ENCODE measurements around the gene ANKAR. TPM values are rescaled to one million over a fixed set of nuclear protein-coding genes. Genes with fewer than 3 reads are reported as not detected.
A peak's percentile ranks its signal among the peaks of the same experiment; 100 is the strongest.

The ANKAR gene
- polyA plus RNA-seq, 1 experiment = 1.9 TPM

- TF ChIP-seq CTCF (IDR thresholded peaks at IDR 0.05; ENCODE audit: insufficient read depth, low read depth, low read length) = no peak
- Histone ChIP-seq H3K36me3 (ENCODE audit: control insufficient read depth, insufficient read depth, low read length) (no peaks in the 10 kb centered on the region), H3K27me3 (ENCODE audit: control insufficient read depth, insufficient read depth, low read length) (no peaks in the 10 kb centered on the region), H3K4me3 (ENCODE audit: low read depth, low read length) (no peak overlapping the region)
- DNase-seq (ENCODE audit: low read depth) = no peak
- CTCF ChIA-PET = interaction anchor here (1.5 to 1.7 kb wide), 2 partner anchors 13 to 18 kb away, joined by 6 to 8 read pairs; no protein-coding TSS in a partner anchor
- POLR2A ChIA-PET = interaction anchor here (0.6 kb wide), 1 partner anchor 1218 kb away, joined by 3 read pairs; no protein-coding TSS in a partner anchor
These were observed 44.7 kb upstream of the ANKAR start for GRCh38 chr2:189629531-189630453.

- ChIA-PET POLR2A (no interaction called here), CTCF (interaction anchor here (0.5 kb wide), 1 partner anchor 172 kb away, joined by 4 read pairs; no protein-coding TSS in a partner anchor)
- H3K4me3 ChIP-seq (ENCODE audit: low read depth, low read length) = no peak overlapping the region
- no peaks in the 10 kb centered on the region for H3K36me3 ChIP-seq (ENCODE audit: control insufficient read depth, insufficient read depth, low read length)
- TF ChIP-seq CTCF (IDR thresholded peaks at IDR 0.05; ENCODE audit: insufficient read depth, low read depth, low read length) = no peak
- H3K27me3 ChIP-seq (ENCODE audit: control insufficient read depth, insufficient read depth, low read length) = no peaks in the 10 kb centered on the region
- DNase-seq (ENCODE audit: low read depth) = no peak
These were observed 42.6 kb upstream of the ANKAR start for GRCh38 chr2:189631849-189632248.

DNA sequence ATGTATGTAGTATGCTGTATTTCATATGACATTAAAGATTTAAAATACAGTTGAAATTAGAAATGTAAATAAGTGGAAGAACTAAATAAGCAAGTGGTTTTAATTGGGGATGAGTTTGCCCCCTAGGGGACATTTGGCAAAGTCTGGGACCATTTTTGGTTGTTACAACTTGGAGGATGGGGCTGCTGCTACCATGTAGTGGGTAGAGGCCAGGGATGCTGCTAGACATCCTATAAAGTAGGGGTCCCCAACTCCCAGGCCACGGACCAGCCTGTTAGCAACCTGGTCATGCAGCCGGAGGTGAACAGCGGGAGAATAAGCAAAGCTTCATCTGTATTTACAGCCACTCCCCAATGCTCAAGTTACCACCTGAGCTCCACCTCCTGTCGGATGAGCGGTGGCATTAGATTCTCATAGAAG lies 41.1 kb upstream of the ANKAR start:
- TF ChIP-seq CTCF (IDR thresholded peaks at IDR 0.05; ENCODE audit: insufficient read depth, low read depth, low read length) = peak; percentile 32
- DNase-seq (ENCODE audit: low read depth) = no peak
- Histone ChIP-seq H3K27me3 (ENCODE audit: control insufficient read depth, insufficient read depth, low read length) (no peaks in the 10 kb centered on the region), H3K36me3 (ENCODE audit: control insufficient read depth, insufficient read depth, low read length) (no peaks in the 10 kb centered on the region), H3K4me3 (ENCODE audit: low read depth, low read length) (no peak overlapping the region)
- POLR2A ChIA-PET = no interaction called here
- CTCF ChIA-PET = no interaction called here

- DNase-seq (ENCODE audit: low read depth) = no peak
- Histone ChIP-seq H3K4me3 (ENCODE audit: low read depth, low read length) (no peak overlapping the region), H3K36me3 (ENCODE audit: control insufficient read depth, insufficient read depth, low read length) (no peaks in the 10 kb centered on the region), H3K27me3 (ENCODE audit: control insufficient read depth, insufficient read depth, low read length) (no peaks in the 10 kb centered on the region)
- TF ChIP-seq CTCF (IDR thresholded peaks at IDR 0.05; ENCODE audit: insufficient read depth, low read depth, low read length) = no peak
- ChIA-PET POLR2A (no interaction called here), CTCF (interaction anchor here (1.3 kb wide), 1 partner anchor 26 kb away, joined by 3 read pairs; the partner anchor contains the start of gene ASNSD1)
These were observed 39.1 kb upstream of the ANKAR start for GRCh38 chr2:189635353-189635752.

GRCh38 chr2:189638301-189639006 lies 36.0 kb upstream of the ANKAR start:
- H3K4me3 ChIP-seq (ENCODE audit: low read depth, low read length) = no peak overlapping the region
- DNase-seq (ENCODE audit: low read depth) = no peak
- ChIA-PET POLR2A (no interaction called here), CTCF (no interaction called here)
- no peaks in the 10 kb centered on the region for H3K36me3 ChIP-seq (ENCODE audit: control insufficient read depth, insufficient read depth, low read length)
- no peaks in the 10 kb centered on the region for H3K27me3 ChIP-seq (ENCODE audit: control insufficient read depth, insufficient read depth, low read length)
- no peak for TF ChIP-seq CTCF (IDR thresholded peaks at IDR 0.05; ENCODE audit: insufficient read depth, low read depth, low read length)

Measured in BJ (cell line).